BE2C (cell line): ENCODE results near the gene COPS9.
A peak's percentile ranks its signal among the peaks of the same experiment; 100 is the strongest.

Experiments used
- DNase-seq: peaks from one replicate; pipeline ENCODE4 v3.0.0-alpha.2; 2020
- H3K27me3 ChIP-seq: fragments of 250-450 bp; sonication (Bioruptor Pico); 2 replicates; pipeline ENCODE4 v1.5.1; 2020; ENCODE audit warnings: mild to moderate bottlenecking
- H3K36me3 ChIP-seq: fragments of 250-450 bp; sonication (Bioruptor Pico); 2 replicates; pipeline ENCODE4 v1.5.1; 2020; ENCODE audit warnings: mild to moderate bottlenecking
- H3K4me1 ChIP-seq: fragments of 250-450 bp; sonication (Bioruptor Pico); 2 replicates; pipeline ENCODE4 v1.5.1; 2020
- H3K4me3 ChIP-seq: 2 replicates; pipeline ENCODE4 v1.5.1; 2011; ENCODE audit warnings: low read depth, low read length
- H3K9me3 ChIP-seq: fragments of 250-450 bp; sonication (Bioruptor Pico); 2 replicates; pipeline ENCODE4 v1.5.1; 2020
- CTCF ChIP-seq: IDR thresholded peaks from 2 replicates; pipeline ENCODE4 v1.5.1; 2012; ENCODE audit warnings: mild to moderate bottlenecking, low read depth, low read length

Gene COPS9

GRCh38 chr2:240162939-240163714 is 27.0 kb upstream of the COPS9 start:
- no peaks in the 10 kb centered on the region for H3K4me1 ChIP-seq
- no peak for TF ChIP-seq CTCF
- H3K36me3 ChIP-seq: no peaks in the 10 kb centered on the region
- no peaks in the 10 kb centered on the region for H3K9me3 ChIP-seq
- H3K27me3 ChIP-seq: peaks cover 21% of the 10 kb centered on the region
- DNase-seq: no peak
- no peak overlapping the region for H3K4me3 ChIP-seq

- no peak for TF ChIP-seq CTCF
- Histone ChIP-seq H3K27me3 (peaks cover 20% of the 10 kb centered on the region), H3K4me1 (no peaks in the 10 kb centered on the region), H3K4me3 (no peak overlapping the region), H3K36me3 (no peaks in the 10 kb centered on the region), H3K9me3 (no peaks in the 10 kb centered on the region)
- no peak for DNase-seq
These were observed 26.4 kb upstream of the COPS9 start for GRCh38 chr2:240162531-240162930.

- Histone ChIP-seq H3K9me3 (no peaks in the 10 kb centered on the region), H3K4me1 (no peaks in the 10 kb centered on the region), H3K27me3 (peaks cover 15% of the 10 kb centered on the region), H3K4me3 (no peak overlapping the region), H3K36me3 (no peaks in the 10 kb centered on the region)
- no peak for TF ChIP-seq CTCF
- no peak for DNase-seq
These were observed 25.9 kb upstream of the COPS9 start for GRCh38 chr2:240162032-240162431.

- no peaks in the 10 kb centered on the region for H3K36me3 ChIP-seq
- no peak overlapping the region for H3K4me3 ChIP-seq
- no peaks in the 10 kb centered on the region for H3K4me1 ChIP-seq
- no peak for DNase-seq
- H3K27me3 ChIP-seq: peaks cover 9% of the 10 kb centered on the region
- H3K9me3 ChIP-seq: no peaks in the 10 kb centered on the region
- no peak for TF ChIP-seq CTCF
These were observed 25.1 kb upstream of the COPS9 start for GRCh38 chr2:240161087-240161750.

GRCh38 chr2:240160291-240161086 is 24.4 kb upstream of the COPS9 start:
- H3K36me3 ChIP-seq: no peaks in the 10 kb centered on the region

More at GRCh38 chr2:240160291-240161086, 24.4 kb upstream of the COPS9 start:
- H3K4me1 ChIP-seq: no peaks in the 10 kb centered on the region
- peaks cover 8% of the 10 kb centered on the region for H3K27me3 ChIP-seq
- TF ChIP-seq CTCF: no peak
- H3K9me3 ChIP-seq: no peaks in the 10 kb centered on the region
- H3K4me3 ChIP-seq: no peak overlapping the region
- peak; percentile 3 for DNase-seq
